CD1c-positive myeloid dendritic cell (primary cell): ENCODE measurements around the gene ABCA3.

ENCODE experiments used
- DNase-seq: peaks from one replicate; pipeline ENCODE4 v3.0.0-alpha.2; 2016; ENCODE audit errors: extremely low spot score

ABCA3 gene

DNA sequence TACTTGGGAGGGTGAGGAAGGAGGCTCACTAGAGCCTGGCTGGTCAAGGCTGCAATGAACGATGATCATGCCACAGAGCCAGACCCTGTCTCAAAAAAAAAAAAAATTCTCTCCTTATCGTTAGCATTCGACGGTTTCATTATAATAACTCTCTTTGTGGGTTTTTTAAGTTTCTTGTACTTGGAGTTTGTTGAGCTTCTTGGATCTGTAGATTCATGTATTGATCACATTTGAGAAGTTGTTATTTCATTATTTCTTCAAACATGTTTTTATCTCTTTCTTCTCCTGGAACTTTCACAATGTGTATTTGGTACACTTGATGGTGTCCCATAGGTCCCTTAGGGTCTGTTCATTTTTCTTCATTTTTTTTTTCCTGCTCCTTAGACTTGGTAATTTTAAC, 16.8 kb upstream of the ABCA3 start:
- DNase-seq: no peak

GRCh38 chr16:2350500-2350899, 10.0 kb upstream of the ABCA3 start:
- DNase-seq: no peak

DNA sequence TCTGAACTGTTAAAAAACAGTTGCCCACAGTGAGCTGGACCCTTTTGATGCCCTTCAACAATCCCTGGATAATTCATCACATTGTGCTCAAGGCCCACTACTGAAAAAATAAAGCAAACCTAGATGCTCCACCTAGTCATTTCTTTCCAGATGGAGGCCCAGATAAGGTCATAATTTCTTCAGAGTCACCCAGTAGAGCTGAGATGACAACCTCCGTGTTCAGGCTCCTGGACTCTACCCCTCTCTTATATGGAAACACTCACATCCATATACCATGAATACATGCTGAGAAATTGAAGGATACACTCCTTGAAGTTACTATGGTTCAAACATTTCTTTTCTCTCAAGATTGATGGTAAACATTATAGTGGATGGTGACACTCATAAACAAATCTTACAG, 2.7 kb upstream of the ABCA3 start:
- DNase-seq: no peak

GRCh38 chr16:2341456-2342447, 1.2 kb upstream of the ABCA3 start:
- no peak for DNase-seq

- DNase-seq: peak; percentile 35
Measured at GRCh38 chr16:2339521-2340484, 725 bp downstream of the ABCA3 start.

DNA sequence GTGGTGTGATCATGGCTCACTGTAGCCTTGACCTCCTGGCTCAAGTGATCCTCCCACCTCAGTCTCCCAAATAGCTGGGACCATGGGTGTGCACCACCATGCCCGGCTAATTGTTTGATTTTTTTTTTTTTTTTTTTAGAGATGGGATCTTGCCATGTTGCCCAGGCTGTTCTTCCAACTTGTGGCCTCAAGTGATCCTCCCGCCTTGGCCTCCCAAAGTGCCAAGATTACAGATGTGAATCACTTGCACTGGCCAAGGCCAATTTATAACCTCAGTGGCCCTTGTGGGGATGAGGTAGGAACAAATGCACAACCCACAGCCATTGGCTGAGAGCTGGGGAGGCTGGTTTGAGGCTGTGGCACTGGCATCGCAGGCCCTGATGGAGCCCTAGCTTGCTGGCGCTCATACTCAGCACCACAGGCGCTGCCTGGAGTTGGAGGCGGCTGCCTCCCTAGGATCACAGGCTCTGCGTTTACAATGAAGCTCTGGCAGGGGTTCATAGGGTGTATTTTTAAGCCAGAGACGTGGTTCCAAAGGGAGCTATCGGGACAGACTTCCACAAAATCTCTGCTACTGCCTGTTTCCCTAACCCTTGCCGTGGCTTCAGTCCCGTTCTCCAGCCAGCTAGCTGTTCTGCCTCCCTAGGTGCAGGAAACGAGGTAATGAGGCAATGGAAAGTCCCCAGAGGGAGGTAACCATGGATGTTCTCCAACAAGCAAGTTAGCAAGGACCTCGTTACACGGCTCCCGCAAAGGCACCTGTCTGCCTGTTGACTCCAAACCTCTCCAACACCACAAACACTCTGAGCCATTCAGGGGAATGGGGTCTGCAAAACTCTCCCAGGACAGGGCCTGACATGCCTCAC, 2.9 kb downstream of the ABCA3 start:
- DNase-seq: no peak

- no peak for DNase-seq
Measured at GRCh38 chr16:2335286-2335895, 5.1 kb downstream of the ABCA3 start.

DNA sequence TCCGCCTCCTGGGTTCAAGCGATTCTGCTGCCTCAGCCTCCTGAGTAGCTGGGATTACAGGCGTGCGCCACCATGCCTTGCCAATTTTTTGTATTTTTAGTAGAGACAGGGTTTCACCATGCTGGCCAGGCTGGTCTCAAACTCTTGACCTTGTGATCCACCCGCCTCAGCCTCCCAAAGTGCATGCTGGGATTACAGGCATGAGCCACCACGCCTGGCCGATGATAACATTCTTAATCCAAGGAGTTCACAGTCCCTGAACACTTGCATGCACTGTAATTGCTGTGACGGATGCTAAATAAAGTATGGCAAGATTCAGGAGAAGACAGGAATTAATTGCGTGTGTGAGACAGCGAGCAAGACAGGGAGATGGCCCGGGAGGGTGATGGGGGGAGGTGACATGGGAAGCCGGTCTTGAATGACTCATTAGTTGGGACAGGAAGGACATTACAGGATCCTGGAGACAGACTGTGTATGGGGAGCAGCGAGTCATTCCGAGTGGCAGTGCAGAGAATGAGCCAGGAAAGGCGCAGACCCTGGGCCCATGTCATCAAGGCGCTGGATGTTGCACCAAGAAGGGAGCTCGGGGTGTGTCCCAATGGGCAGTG, 6.7 kb downstream of the ABCA3 start:
- no peak for DNase-seq

- DNase-seq: no peak
Measured at GRCh38 chr16:2333231-2333630, 7.3 kb downstream of the ABCA3 start.

- DNase-seq: no peak
Measured at GRCh38 chr16:2331931-2332267, 8.6 kb downstream of the ABCA3 start.

GRCh38 chr16:2331199-2331930, 9.2 kb downstream of the ABCA3 start:
- no peak for DNase-seq

DNA sequence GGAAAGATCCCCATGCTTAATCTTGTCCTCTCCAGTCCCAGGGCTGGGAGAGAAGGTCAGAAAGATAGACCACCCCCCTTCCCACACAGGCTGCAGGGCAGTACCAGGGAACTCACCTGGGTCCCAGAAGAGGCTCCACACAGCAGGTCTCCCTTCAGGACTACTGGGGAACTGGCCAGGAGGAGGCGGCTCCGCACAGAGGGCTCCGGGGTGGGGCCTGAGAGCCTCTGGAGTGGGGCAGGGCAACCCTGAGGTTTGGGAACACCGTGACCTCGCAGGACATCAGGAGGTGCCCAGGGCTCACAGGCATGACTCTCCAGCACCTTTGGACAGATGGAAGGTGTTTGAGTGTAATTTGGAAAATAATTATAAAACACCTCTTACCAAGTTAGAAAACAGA, 11.0 kb downstream of the ABCA3 start:
- no peak for DNase-seq

- DNase-seq: no peak
Measured at GRCh38 chr16:2328428-2328827, 12.1 kb downstream of the ABCA3 start.

DNA sequence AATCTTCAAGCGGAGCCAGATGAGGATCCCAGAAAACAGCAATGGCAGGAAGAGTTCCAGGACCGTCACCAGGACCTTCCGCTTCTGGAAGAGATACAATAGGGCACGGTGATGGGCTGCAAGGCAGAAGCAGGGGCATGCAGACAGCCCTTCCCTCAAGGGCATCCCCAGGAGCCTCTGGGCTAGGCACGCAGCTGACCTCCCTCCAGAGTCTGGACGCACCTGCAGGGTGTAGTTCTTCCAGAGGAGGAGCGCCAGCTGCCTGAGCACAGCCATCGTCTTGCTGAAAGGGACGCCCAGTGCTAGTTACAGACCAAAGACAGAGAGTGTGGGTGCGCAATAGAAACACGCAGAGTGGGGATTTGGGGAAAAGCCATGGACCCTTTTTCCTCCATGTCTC, 14.3 kb downstream of the ABCA3 start:
- no peak for DNase-seq

GRCh38 chr16:2325791-2326190, 14.7 kb downstream of the ABCA3 start:
- DNase-seq: no peak

DNA sequence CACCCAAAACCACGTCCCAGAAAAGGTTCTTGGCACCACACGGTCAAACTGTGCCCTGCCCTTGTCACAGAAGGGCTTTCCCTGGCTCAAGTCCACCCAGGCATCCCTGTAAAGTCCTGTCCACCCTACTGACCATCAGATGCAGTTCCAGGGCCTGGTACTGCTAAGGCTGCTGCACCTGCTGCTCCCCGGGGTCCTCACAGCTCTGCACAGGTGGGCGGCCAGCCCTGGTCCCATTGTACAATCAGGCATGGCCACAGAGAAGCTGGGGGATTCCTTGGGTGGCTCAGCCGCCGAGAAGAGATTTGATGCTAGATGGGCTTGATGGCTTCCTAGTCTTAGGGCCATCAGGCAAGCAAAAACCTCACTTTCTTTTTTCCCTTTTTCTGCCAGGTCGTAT, 15.3 kb downstream of the ABCA3 start:
- no peak for DNase-seq

GRCh38 chr16:2324296-2324859, 16.1 kb downstream of the ABCA3 start:
- DNase-seq: no peak

DNA sequence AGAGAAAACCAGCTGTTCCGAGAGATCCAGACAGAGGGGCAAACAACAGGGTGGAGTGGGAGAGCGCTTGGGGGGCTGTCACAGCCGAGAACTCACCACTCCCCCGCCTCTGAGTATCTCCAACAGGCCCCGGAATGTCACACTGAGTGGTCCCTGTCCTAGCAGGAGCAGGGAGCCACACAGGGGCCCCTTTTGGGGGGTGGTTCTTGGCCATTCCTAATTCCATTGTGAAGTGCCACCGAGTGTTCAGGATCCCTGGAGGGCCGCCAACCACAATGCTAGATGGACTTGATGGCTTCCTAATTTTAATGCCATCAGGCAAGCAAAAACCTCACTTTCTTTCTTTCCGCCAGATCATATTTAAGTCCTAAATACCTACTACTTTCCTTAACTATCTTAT, 16.8 kb downstream of the ABCA3 start:
- no peak for DNase-seq

DNA sequence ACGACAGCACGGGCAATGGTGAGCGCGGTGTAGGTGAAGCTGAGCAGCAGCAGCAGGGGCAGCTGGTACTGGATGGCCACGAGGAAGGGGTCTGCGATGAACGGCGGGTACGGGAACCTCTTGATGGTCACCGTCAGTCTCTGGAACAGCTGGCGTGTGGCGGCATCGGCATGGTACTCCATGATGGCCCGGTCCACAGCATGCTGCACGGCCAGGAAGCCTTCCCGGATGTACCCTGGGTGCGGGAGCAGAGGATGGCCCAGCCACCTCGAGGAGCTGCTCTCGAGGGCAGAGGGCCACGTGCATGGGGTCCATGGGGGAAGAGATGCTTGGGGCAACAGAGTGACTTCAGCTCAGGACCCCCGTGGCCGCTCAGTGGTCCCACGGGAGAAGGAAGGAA, 20.9 kb downstream of the ABCA3 start:
- DNase-seq: no peak
